HK-2 (cell line): ENCODE results near the gene PRPS2.

Experiments
- DNase-seq: peaks from one replicate; pipeline ENCODE4 v3.0.0-alpha.2; 2018; ENCODE audit not compliant: unreplicated experiment

Gene PRPS2

GRCh38 chrX:12791257-12792228 is at the start of gene PRPS2:
Gene PRPS2, plus strand, starts transcription at chrX:12791412. Its CDS starts 86 bp downstream, at chrX:12791498.
- peak; percentile 58 for DNase-seq

DNA sequence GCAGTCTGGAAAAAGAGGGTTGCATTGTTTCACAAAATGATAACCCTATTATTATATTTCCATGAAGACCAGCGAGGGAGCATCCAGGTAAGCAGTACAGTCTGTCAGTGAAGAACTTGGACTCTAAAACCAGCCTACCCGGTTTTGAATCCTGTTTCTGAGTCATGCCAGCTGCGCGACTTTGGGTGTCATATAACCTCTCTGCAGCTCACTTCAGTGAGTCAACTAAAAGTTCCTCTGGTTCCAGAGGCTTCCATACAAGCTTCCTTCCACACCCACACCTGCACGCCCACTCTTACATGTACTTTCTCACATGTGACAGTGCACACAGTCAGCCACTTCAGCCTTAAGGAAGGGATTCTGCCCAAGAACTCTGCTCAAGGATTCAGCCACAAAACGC is 49.8 kb upstream of the PRPS2 start:
- no peak for DNase-seq

- DNase-seq = no peak
Observed at GRCh38 chrX:12747433-12747832, 43.8 kb upstream of the PRPS2 start.

GRCh38 chrX:12751887-12752286 is 39.3 kb upstream of the PRPS2 start:
- no peak for DNase-seq

DNA sequence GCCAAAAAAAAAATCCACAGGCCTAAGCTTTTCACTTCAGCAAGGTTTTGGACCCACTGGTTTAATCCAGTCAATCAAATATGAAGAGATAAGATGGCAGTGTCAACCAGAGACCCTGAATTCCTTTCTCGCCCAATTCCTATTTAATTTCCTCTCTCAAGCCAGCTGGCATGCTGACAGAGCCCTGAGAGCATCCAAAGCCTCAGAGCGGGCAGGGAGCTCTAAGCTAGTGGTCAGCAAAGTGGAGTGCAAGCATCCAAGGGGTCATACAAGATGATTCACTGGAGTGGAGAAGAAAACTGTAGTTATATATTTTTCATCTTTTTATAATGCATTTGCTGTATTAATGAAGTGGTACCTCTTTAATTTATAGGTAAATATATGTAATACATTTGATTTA is 37.8 kb upstream of the PRPS2 start:
- DNase-seq = no peak

- DNase-seq = no peak
Observed at GRCh38 chrX:12758291-12758690, 32.9 kb upstream of the PRPS2 start.

DNA sequence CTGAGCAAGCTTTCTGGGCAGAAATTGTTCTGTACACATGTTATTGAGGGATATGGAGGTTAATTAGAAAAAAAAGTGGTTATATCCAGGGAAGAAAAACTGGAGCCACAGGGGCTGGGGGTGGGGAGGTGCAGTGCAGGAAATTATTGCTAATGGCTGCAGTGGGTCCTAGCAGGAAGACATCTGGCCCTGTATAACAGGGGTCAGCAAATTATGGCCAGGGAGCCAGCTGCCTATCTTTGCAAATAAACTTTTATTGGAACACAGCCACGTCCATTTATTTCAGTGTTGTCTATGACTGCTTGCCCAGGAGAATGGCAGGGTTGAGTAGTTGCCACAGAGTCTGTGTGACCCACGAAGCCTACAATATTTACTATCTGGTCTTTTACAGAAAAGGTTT is 23.4 kb upstream of the PRPS2 start:
- no peak for DNase-seq

GRCh38 chrX:12768491-12768890 is 22.7 kb upstream of the PRPS2 start:
- DNase-seq = no peak

- DNase-seq = no peak
Observed at GRCh38 chrX:12770440-12770839, 20.8 kb upstream of the PRPS2 start.

DNA sequence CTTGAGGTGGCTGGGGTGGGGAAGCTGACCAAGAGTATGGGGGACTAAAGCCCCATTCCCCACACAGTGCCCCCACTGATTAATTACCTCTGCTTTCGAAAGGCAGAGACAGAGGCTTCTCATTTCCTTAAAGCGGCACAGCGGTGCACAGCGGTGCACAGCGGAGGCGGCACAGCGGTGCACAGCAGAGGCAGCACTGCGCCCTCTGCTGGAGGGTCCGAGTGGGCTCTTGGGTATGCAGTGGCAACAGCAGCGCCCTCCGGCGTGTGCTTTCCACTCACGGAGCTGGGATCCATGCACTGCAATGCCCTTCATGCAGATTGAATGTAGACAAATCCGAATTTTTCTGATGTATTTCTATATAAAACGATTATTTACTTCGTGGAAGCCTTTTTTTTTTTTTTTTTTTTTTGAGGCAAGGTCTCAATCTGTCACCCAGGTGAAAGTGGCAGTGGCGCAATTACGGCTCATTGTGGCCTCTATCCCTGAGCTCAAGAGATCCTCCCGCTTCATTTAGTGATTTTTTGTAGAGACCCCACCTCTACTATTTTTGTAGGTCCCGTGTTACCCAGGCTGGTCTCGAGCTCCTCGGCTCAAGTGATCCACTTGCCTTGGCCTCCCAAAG is 19.7 kb upstream of the PRPS2 start:
- DNase-seq = peak; percentile 39

DNA sequence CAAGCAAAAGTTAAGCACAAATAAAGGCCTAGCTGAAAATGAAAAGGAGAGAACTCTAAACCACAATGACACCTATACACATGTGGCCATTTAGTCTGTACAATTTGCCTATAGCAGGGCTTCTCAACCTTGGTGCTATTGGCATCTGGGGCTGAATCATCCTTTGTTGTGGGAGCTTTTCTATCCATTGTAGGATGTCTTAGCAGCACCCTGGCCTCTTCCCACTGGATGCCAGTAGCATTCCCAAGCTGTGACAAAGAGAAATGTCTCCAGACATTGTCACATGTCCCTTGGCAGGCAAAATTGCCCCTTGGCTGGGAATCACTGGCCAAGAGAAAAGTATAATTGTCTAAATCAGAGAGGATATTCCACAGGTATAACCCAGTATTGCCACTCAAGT is 13.5 kb upstream of the PRPS2 start:
- peak; percentile 29 for DNase-seq

- no peak for DNase-seq
Observed at GRCh38 chrX:12779534-12779933, 11.7 kb upstream of the PRPS2 start.

DNA sequence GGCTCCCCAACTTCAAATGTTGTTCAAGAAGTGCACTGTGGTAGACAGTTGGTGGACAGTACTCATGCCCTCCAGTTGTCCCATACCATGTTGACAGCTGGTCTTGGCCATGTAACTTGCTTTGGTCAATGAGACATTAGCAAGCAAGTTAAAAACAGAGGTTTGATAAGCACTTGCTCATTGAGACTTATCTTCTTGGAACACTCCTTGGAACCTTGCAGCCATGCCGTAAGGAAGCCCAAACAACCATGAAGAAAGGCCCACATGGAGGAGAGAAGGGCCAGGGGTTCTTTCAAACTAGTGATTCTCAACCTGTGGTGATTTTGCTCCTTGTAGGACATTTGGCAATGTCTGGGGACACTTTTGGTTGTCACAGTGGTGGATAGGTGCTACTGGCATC is 2.6 kb upstream of the PRPS2 start:
- no peak for DNase-seq

DNA sequence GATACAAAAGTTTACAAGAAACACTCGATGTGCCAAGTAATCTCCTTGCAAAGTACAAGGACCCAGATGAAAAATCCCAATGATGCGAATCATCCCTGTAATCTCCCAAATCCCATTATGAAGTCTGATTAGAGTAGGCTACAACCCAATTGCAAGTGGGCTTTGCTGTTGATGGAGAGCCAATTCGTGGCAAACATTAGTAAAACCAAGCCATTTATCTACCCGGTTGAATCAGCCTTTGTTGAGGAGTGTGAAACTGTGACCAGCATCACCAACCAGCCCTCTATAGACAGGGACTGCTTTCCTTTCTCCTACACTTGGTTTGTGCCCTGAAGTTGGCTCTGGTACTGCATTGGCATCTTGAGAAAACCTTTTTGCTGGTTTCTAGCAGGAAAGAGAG is 1.2 kb upstream of the PRPS2 start:
- no peak for DNase-seq

DNA sequence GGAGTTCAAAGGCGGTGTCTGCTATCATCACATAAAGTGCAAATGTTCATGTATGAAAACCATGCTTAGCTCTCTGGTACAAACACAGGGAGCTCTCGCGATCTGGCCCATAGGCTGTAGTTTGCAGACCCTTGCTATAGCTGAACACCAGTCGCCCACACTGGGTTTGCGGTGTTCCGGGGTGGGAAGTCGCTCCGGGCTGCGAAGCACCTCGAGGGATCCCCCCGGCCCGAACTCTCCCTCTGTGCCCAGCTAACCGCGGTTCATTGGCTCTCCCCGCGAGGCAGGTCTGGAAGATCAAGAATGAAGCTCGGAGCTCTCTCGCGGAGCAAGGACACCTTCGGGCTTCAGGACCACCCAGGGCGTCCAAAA is 341 bp upstream of the PRPS2 start:
- DNase-seq = no peak

DNA sequence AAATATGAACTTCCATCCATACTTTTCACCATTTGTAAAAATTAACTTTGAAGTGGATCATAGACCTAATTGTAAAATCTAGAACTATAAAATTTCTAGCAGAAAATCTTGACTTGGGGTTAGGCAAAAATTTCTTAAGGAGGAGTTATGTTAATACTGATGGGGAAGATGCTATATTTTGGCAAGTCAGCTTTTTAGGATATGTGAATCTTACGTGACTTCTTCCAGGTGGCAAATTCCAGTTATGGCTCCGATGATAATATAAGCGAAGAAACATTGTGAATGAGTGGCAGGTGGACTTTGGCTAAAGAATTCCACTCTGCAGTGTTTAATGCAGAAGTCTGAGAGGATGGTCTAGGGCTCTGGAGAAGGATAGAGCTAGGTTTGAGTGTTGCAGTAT is 1.5 kb downstream of the PRPS2 start:
- DNase-seq = no peak

- no peak for DNase-seq
Observed at GRCh38 chrX:12794654-12795053, 3.4 kb downstream of the PRPS2 start.

DNA sequence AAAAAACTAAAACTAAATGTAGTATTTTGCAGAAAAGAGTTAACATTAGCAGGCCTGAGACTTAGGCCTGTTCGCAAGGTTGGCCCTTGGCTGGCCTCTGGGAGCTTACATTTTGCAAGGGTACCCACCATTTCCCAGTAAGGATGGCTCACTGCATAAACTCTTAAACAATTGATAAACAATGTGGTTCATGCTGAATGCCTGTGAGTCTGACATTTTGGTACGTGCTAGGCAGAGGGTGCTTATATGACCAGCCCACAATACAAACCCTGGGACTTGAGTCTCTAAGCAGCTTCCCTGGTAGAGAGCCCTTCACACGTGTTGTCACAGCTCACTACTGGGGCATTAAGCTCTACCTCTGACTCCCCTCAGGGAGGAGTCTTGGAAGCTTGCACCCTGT is 7.4 kb downstream of the PRPS2 start:
- no peak for DNase-seq

- DNase-seq = no peak
Observed at GRCh38 chrX:12799118-12799517, 7.9 kb downstream of the PRPS2 start.

DNA sequence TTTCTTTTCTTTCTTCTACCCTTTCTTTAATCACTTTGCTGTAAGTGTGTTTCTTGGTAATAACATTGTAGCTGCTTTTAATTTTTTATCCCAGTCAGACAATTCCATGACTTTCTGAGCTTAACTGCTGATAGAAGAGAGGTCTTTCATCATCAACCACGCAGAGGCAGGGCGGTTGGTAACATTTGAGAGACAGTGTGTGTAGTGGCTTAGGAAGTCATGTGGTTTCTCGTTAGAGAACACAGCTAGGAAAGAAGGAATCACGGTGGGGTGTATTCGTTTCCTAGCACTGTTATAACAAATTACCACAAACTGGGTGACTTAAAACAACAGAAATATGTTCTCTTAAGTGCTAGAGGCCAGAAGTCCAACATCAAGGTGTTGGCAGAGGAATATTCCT is 11.5 kb downstream of the PRPS2 start:
- no peak for DNase-seq

DNA sequence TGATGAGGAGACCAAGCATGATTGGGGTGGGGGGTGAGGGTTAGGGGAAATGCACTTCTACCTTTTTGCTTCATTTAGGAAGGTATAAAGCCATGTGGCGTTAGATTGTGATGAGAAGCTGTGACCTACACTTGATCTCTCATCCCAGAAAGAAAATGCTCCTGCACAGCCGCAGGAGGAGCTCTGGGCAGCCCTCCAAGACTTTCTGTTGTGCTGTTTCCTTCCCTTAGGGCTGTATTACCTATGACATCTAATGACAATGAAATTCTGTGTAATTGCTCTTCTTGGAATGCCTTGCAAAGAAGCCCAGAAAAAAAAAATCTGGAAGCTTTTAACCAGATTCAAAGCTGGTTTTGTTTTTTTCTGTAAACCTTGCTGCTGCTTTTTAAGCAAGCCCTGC is 13.4 kb downstream of the PRPS2 start:
- no peak for DNase-seq

GRCh38 chrX:12805333-12805732 is 14.1 kb downstream of the PRPS2 start:
- no peak for DNase-seq

DNA sequence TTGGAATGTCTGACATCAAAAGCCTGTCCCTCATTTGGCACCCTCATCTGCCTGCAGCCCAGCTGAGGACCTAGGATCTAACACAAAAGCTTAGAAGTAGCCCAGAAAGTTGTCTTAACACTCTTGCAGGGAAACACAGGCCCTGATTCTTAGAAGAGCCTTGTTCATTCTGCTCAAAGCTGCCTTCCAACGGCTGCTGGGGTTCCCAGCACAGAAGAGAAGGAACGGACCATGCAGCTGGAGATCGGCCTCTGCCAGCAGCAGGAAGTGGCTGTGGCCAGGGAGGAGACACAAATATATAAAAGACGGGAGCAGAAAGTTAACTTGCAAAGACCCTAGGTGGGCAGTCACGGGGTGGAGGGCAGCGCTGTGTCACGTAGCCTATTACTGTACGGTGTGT is 20.4 kb downstream of the PRPS2 start:
- no peak for DNase-seq
